Cardiac septum (tissue), 1 donor: ENCODE measurements around the gene AVEN. TPM values are rescaled to one million over a fixed set of nuclear protein-coding genes. Genes with fewer than 3 reads are reported as not detected.
"Not testable (repeated sequence)": the region's sequence is repeated elsewhere in the genome, so short reads cannot be mapped to it uniquely, and the experiment has no call there.

ENCODE experiments used
- DNase-seq: peaks from one replicate; pipeline ENCODE4 v3.0.0-alpha.2; 2020; ENCODE audit warnings: low spot score
- intact Hi-C: fragments of 100-400 bp; cut with DNase I; formaldehyde crosslinking; loops from one replicate; pipeline ENCODE4 v1.14.0; 2022
- total RNA-seq: library from RNA; stranded (reverse); fragmentation: NEBNext Ultra II Directional; extraction: Animal tissue kit (Norgen Biotek cat#: 25700); gene quantifications from one replicate; pipeline ENCODE4 v1.2.1, GENCODE V29; 2021
- donor health status: DM: no; HTN: no; CAD: no.

The AVEN gene
- total RNA-seq, 1 donor from 2014 or later, result 14.4 TPM

GRCh38 chr15:33826201-33826600 is 212.8 kb downstream of the AVEN start:
- no peak for DNase-seq
- intact Hi-C loops, result no loop called here

- no peak for DNase-seq
- intact Hi-C loops, result no loop called here
Observed at GRCh38 chr15:33825453-33825852, 213.6 kb downstream of the AVEN start.

GRCh38 chr15:33823119-33823518 is 215.9 kb downstream of the AVEN start:
- intact Hi-C loops, result no loop called here
- DNase-seq, result no peak

GRCh38 chr15:33822479-33822878 is 216.5 kb downstream of the AVEN start:
- intact Hi-C loops, result no loop called here
- DNase-seq, result no peak

GRCh38 chr15:33819499-33819898 is 219.5 kb downstream of the AVEN start:
- intact Hi-C loops, DNase-seq: not testable (repeated sequence)

Other genes with a start within 250 kb of the AVEN start
- gene CHRM5, start 70.7 kb downstream of the AVEN start, total RNA-seq, result not detected
- gene EMC7, start 62.7 kb upstream of the AVEN start, total RNA-seq, result 55.6 TPM
- gene PGBD4, start 62.9 kb upstream of the AVEN start, total RNA-seq, result 1.5 TPM
- gene KATNBL1, start 170.9 kb upstream of the AVEN start, total RNA-seq, result 23.3 TPM
- gene EMC4, start 185.8 kb upstream of the AVEN start, total RNA-seq, result 70.8 TPM